HG03457 (cell line): ENCODE measurements around the gene CAPN12.
"Not testable (repeated sequence)": the region's sequence is repeated elsewhere in the genome, so short reads cannot be mapped to it uniquely, and the experiment has no call there.

ENCODE experiments used
- ATAC-seq: cut with Tn5 transposase; IDR thresholded peaks from one replicate; pipeline ENCODE4 v1.9.1; 2021; ENCODE audit warnings: moderate number of reproducible peaks; ENCODE audit not compliant: unreplicated experiment

The CAPN12 gene

DNA sequence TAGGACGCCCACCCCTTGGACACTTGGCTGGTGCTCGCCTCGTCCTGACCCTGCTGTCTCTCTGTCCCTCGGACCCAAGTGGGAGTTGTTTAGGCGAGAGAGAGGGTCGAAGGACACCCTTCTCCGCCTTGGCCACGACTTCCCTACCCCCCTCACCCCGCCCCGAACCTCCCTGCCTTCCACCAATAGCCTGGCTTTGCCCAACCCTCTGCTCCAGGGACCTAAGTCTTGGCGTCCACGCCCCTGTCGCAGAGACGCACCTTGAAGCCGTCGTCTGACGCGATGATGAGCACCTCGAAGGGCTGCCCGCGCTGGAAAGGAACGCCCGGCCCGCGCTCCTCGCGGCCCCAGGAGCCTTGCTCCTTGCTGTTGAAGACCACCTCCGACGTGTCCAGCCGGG is 27.3 kb upstream of the CAPN12 start:
- ATAC-seq: not testable (repeated sequence)

DNA sequence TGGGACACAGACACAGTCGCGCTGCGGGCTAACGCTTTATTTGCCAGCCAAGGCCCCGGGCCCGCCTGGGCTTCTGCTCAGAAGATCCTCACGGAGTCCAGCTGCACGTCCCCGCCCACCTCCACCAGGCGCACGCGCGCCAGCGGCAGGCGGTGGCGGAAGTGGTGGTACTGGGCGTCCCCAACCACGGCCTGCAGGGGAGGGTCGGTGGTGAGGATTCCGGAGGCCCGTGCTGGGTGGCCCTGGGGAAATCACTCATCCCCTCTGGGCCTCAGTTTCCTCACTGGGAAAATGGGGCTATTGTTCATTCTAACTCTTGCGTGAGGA is 26.6 kb upstream of the CAPN12 start:
- not testable (repeated sequence) for ATAC-seq

GRCh38 chr19:38770228-38770948 is 26.1 kb upstream of the CAPN12 start:
- not testable (repeated sequence) for ATAC-seq

DNA sequence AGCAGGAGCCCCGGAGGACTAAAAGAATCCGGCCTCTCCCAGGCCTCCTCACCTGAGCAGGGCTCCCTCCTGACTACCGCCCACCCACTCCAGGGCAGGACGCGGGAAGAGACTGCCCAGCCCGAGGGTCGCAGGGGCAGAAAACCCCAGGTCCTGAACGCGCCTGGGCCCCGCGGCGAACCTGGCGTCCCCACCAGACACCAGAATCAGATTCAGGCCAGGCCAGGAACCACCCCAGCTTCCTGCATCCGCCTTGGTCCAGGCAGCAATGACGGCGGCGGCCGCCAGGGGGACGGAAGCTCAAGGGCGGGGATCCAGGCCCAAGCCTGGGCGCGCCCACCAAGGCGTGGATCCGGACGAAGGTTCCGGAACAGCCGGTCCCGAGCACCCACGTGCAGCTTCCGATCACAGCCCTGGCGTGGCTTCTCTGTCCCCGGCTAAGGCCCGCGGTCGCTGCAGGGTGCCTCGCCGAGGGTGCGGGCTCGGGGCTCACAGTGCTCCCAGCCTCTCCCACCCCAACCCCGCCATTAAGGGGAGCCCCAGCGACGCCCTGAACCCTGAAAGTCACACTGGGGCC is 25.4 kb upstream of the CAPN12 start:
- ATAC-seq: no peak

GRCh38 chr19:38766276-38767047 is 22.2 kb upstream of the CAPN12 start:
- no peak for ATAC-seq

GRCh38 chr19:38765214-38765613 is 20.9 kb upstream of the CAPN12 start:
- ATAC-seq: no peak

- ATAC-seq: no peak
Observed at GRCh38 chr19:38763795-38764220, 19.5 kb upstream of the CAPN12 start.

DNA sequence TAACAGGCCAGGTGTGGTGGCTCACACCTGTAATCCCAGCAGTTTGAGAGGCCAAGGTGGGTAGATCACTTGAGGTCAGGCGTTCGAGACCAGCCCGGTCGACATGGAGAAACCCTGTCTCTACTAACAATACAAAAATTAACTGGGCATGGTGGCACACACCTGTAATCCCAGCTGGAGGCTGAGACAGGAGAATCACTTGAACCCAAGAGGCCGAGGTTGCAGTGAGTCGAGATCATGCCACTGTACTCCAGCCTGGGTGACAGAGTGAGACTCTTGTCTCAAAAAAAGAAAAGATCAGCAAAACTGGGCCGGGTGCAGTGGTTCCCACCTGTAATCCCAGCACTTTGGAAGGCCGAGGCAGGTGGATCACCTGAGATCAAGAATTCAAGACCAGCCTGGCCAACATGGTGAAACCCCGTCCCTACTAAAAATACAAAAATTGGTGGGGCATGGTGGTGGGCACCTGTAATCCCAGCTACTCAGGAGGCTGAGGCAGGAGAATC is 17.7 kb upstream of the CAPN12 start:
- ATAC-seq: not testable (repeated sequence)

DNA sequence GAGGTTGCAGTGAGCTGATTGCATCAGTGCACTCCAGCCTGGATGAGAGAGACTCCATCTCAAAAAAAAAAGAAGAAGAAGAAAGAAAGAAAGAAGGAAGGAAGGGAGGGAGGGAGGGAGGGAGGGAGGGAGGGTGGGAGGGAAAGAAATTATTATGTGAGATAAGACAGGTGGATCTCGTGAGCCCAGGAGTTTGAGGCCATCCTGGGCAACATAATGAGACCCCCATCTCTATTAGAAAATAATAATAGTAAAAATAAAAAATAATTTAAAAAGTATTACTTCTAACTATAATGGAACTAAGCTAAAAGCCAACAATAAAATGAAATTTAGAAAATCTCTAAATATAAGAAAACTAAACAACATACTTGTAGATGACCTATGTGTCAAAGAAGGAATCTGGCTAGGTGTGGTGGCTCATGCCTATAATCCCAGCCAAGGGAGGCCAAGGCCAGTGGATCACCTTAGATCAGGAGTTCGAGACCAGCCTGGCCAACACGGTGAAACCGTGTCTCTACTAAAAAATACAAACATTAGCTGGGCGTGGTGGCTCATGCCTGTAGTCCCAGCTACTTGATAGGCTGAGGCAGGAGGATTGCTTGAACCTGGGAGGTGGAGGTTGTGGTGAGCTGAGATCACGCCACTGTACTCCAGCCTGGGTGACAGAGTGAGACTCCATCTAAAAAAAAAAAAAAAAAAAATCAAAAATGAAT is 16.7 kb upstream of the CAPN12 start:
- not testable (repeated sequence) for ATAC-seq

DNA sequence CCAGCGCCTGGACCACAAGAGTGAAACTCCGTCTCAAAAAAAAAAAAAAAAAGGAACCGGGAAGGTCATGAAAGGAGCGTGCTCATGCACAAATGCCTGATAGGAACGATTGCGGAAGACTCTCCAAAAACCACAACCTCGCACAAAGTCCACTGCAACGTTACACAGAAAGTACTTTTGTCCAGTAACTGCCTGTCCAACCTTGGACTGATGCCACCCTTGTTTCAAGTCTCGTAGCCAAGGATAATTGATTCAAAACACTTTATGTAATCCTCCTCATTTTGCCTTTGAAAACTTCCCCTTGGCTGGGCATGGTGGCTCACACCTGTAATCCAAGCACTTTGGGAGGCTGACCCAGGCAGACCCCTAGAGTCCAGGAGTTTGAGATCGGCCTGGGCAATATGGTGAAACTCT is 15.3 kb upstream of the CAPN12 start:
- no peak for ATAC-seq

DNA sequence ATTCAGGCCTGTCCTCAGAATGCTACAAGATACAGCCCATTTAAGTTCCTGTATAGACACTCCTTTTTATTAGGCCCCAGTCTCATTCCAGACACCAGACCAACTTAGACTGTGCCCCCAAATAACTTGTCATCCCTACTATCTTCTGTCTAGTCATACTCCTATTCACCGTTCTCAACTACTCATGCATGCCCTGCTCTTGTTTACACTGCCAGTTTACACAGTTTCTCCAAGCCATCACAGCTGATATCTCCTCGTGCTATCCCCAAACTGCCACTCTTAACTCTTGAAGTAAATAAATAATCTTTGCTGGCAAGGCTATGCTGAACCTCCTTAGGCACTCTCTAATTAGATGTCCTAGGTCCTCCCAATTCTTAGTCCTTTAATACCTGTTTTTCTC is 9.9 kb upstream of the CAPN12 start:
- not testable (repeated sequence) for ATAC-seq

- not testable (repeated sequence) for ATAC-seq
Observed at GRCh38 chr19:38753783-38754182, 9.5 kb upstream of the CAPN12 start.

- ATAC-seq: no peak
Observed at GRCh38 chr19:38745316-38745715, 1.0 kb upstream of the CAPN12 start.

DNA sequence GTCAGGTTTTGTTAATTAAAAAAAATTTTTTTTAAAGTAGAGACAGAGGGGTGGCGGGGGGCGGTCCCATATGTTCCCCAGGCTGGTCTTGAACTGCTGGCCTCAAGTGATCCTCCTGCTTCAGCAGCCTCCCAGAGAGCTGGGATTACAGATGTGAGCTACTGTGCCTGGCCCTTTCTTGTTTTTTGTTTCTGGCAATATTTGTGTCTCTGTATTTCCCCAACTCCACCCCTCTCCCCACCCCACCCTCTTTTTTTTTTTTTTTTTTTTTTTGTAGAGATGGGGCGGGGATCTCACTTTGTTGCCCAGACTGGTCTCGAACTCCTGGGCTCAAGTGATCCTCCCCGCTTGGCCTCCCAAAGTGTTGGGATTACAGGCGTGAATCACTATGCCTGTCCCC is 600 bp upstream of the CAPN12 start:
- no peak for ATAC-seq

DNA sequence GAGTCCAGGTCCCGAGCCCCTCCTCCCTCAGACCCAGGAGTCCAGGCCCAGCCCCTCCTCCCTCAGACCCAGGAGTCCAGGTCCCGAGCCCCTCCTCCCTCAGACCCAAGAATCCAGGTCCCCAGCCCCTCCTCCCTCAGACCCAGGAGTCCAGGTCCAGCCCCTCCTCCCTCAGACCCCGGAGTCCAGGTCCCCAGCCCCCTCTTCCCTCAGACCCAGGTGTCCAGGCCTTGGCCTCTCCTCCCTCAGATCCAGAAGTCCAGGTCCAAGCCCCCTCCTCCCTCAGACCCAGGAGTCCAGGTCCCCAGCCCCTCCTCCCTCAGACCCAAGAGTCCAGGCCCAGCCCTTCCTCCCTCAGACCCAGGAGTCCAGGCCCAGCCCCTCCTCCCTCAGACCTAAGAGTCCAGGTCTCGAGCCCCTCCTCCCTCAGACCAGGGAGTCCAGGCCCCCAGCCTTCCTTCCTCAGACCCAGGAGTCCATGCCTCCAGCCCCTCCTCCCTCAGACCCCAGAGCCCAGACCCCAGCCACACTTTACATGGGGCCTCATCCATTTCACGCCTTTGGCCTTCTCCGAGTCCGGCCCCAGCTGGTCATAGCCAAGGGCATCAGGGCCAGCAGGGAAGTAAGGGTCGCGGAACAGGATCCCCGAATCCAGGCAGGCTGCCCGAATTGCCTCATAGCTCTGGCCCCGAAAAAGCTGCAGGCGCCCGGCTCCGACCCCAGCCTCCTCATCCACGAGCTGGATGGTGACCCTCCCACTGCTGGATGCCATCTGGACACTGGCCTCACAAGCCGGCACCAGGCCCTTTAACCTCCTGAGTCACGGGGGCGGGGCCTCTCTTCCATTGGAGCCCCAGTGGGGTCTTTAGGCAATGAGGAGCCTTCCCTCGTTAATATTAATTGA is 628 bp downstream of the CAPN12 start:
- no peak for ATAC-seq

- ATAC-seq: no peak
Observed at GRCh38 chr19:38742906-38743305, 1.4 kb downstream of the CAPN12 start.

DNA sequence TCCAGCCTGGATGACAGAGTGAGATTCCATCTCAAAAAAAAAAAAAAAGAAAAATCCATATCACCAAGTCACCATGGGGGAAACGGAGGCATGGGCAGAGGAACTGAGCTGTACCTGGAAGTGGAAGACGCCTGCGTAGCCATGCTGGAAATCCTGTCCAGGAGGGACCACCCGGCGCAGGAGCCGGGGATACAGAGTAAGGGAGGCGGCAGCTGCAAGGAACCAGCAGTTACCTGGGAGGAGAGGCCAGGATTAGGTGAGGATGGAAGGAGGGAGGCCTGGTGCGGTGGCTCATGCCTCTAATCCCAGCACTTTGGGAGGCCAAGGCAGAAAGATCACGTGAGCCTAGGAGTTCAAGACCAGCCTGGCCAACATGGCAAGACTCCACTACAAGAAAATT is 2.0 kb downstream of the CAPN12 start:
- ATAC-seq: no peak

GRCh38 chr19:38741670-38742069 is 2.6 kb downstream of the CAPN12 start:
- ATAC-seq: no peak

DNA sequence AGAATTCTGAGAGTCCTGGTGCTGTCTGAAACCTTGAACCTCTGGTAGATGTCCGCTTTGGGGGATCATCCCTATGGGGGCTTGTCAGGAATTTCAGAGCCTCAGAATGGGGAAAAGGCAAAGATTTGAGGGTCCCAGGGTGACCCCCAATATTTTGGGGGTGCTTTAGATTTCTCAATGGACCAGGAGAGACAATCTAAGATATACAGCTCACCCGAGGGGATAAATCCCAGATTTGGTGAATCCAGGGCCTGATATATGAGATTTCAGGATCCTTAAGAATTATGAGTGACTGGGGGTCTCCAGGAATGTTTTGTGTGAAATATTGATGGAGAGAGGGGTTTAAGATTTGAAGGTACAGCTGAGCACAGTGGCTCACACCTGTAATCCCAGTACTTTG is 3.3 kb downstream of the CAPN12 start:
- no peak for ATAC-seq

- no peak for ATAC-seq
Observed at GRCh38 chr19:38740257-38740592, 4.0 kb downstream of the CAPN12 start.
